IMR-90 (cell line): ENCODE results near the gene NCBP2.

Experiments
- CTCF ChIP-seq: conservative IDR thresholded peaks from 2 replicates; pipeline ENCODE4 v1.5.1; 2012; ENCODE audit warnings: mild to moderate bottlenecking, low read depth, low read length, improper control_type of control experiment
- MAFK ChIP-seq: IDR thresholded peaks from 2 replicates; pipeline ENCODE4 v1.6.1; 2012; ENCODE audit warnings: low read depth, low read length, improper control_type of control experiment
- POLR2A ChIP-seq: IDR thresholded peaks from 2 replicates; pipeline ENCODE4 v1.6.1; 2012; ENCODE audit warnings: mild to moderate bottlenecking, low read depth, low read length
- TF ChIP-seq, protein P1 (sequence below): fragments of 150-350 bp; IDR thresholded peaks from 2 replicates; pipeline ENCODE4 v1.6.1; 2016; ENCODE audit warnings: low read depth, mild to moderate bottlenecking, low read length, moderate library complexity, borderline replicate concordance

- no peak for TF ChIP-seq CTCF
- TF ChIP-seq MAFK = no peak
- TF ChIP-seq, protein P1, sequence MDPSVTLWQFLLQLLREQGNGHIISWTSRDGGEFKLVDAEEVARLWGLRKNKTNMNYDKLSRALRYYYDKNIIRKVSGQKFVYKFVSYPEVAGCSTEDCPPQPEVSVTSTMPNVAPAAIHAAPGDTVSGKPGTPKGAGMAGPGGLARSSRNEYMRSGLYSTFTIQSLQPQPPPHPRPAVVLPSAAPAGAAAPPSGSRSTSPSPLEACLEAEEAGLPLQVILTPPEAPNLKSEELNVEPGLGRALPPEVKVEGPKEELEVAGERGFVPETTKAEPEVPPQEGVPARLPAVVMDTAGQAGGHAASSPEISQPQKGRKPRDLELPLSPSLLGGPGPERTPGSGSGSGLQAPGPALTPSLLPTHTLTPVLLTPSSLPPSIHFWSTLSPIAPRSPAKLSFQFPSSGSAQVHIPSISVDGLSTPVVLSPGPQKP = no peak
- no peak for TF ChIP-seq POLR2A
Observed at GRCh38 chr3:196903740-196904139, 38.6 kb downstream of the NCBP2 start.
